ENCODE data around the gene CLDN11. TPM values are rescaled to one million over a fixed set of nuclear protein-coding genes. Genes with fewer than 3 reads are reported as not detected.

The CLDN11 gene
- total RNA-seq, 1 donor from 2014 or later: 1.7 TPM

GRCh38 chr3:170387950-170388349 lies 30.7 kb upstream of the CLDN11 start:
- DNase-seq (ENCODE audit: low spot score, unreplicated experiment): no peak
- H3K36me3 Mint-ChIP-seq (ENCODE audit: insufficient read depth): peaks cover 45% of the 10 kb centered on the region

GRCh38 chr3:170391108-170391507 lies 27.6 kb upstream of the CLDN11 start:
- Mint-ChIP-seq H3K27ac (no peak overlapping the region), H3K4me3 (ENCODE audit: low read depth) (no peak overlapping the region), H3K9me3 (ENCODE audit: low read depth) (peaks cover 2% of the 10 kb centered on the region), H3K36me3 (ENCODE audit: insufficient read depth) (peaks cover 29% of the 10 kb centered on the region), H3K27me3 (no peaks in the 10 kb centered on the region), H3K4me1 (ENCODE audit: low read depth) (no peaks in the 10 kb centered on the region)
- DNase-seq (ENCODE audit: low spot score, unreplicated experiment): no peak
- no peak for TF ChIP-seq CTCF (IDR thresholded peaks at IDR 0.05; ENCODE audit: unreplicated experiment)

More at GRCh38 chr3:170387950-170388349, 30.7 kb upstream of the CLDN11 start:
- Mint-ChIP-seq H3K27me3 (no peaks in the 10 kb centered on the region), H3K4me3 (ENCODE audit: low read depth) (no peak overlapping the region), H3K4me1 (ENCODE audit: low read depth) (no peaks in the 10 kb centered on the region), H3K27ac (no peak overlapping the region), H3K9me3 (ENCODE audit: low read depth) (peaks cover 2% of the 10 kb centered on the region)
- TF ChIP-seq CTCF (IDR thresholded peaks at IDR 0.05; ENCODE audit: unreplicated experiment): no peak

- H3K36me3 Mint-ChIP-seq (ENCODE audit: insufficient read depth): peaks cover 12% of the 10 kb centered on the region
- H3K27ac Mint-ChIP-seq: peak overlapping the region; percentile 3
- no peaks in the 10 kb centered on the region for H3K27me3 Mint-ChIP-seq
- H3K4me1 Mint-ChIP-seq (ENCODE audit: low read depth): no peaks in the 10 kb centered on the region
- DNase-seq (ENCODE audit: low spot score, unreplicated experiment): no peak
- TF ChIP-seq CTCF (IDR thresholded peaks at IDR 0.05; ENCODE audit: unreplicated experiment): no peak
- H3K9me3 Mint-ChIP-seq (ENCODE audit: low read depth): peaks cover 4% of the 10 kb centered on the region
- no peak overlapping the region for H3K4me3 Mint-ChIP-seq (ENCODE audit: low read depth)
These were observed 21.0 kb upstream of the CLDN11 start for GRCh38 chr3:170397685-170398084.

GRCh38 chr3:170405101-170405500 lies 13.6 kb upstream of the CLDN11 start:
- TF ChIP-seq CTCF (IDR thresholded peaks at IDR 0.05; ENCODE audit: unreplicated experiment): no peak
- H3K36me3 Mint-ChIP-seq (ENCODE audit: insufficient read depth): peaks cover 8% of the 10 kb centered on the region
- no peaks in the 10 kb centered on the region for H3K4me1 Mint-ChIP-seq (ENCODE audit: low read depth)
- no peaks in the 10 kb centered on the region for H3K27me3 Mint-ChIP-seq
- H3K27ac Mint-ChIP-seq: no peak overlapping the region
- H3K4me3 Mint-ChIP-seq (ENCODE audit: low read depth): no peak overlapping the region
- peaks cover 6% of the 10 kb centered on the region for H3K9me3 Mint-ChIP-seq (ENCODE audit: low read depth)
- DNase-seq (ENCODE audit: low spot score, unreplicated experiment): no peak

GRCh38 chr3:170410428-170411029 lies 8.1 kb upstream of the CLDN11 start:
- Mint-ChIP-seq H3K9me3 (ENCODE audit: low read depth) (no peaks in the 10 kb centered on the region), H3K4me1 (ENCODE audit: low read depth) (no peaks in the 10 kb centered on the region), H3K27me3 (peaks cover 7% of the 10 kb centered on the region), H3K4me3 (ENCODE audit: low read depth) (no peak overlapping the region), H3K27ac (no peak overlapping the region), H3K36me3 (ENCODE audit: insufficient read depth) (no peaks in the 10 kb centered on the region)
- DNase-seq (ENCODE audit: low spot score, unreplicated experiment): no peak
- TF ChIP-seq CTCF (IDR thresholded peaks at IDR 0.05; ENCODE audit: unreplicated experiment): peak; percentile 44
